Karpas-422 (cell line): ENCODE results near the gene KIT. TPM values are rescaled to one million over a fixed set of nuclear protein-coding genes. Genes with fewer than 3 reads are reported as not detected.

Experiments used
- DNase-seq: peaks from one replicate; pipeline ENCODE4 v3.0.0-alpha.2; 2015
- H2AFZ ChIP-seq: fragments of 200-600 bp; sonication (generic); 2 replicates; pipeline ENCODE4 v1.6.1; 2014; ENCODE audit warnings: antibody characterized with exemption, low read length, mixed read lengths
- H3K27ac ChIP-seq: fragments of 200-600 bp; sonication (generic); 2 replicates; pipeline ENCODE4 v1.5.1; 2014; ENCODE audit warnings: mild to moderate bottlenecking, low read length, moderate library complexity
- H3K27me3 ChIP-seq: fragments of 200-600 bp; sonication (generic); 2 replicates; pipeline ENCODE4 v1.6.1; 2014; ENCODE audit warnings: low read length, mixed read lengths
- H3K36me3 ChIP-seq: fragments of 200-600 bp; sonication (generic); 2 replicates; pipeline ENCODE4 v1.6.1; 2014; ENCODE audit warnings: low read length, mixed read lengths; ENCODE audit not compliant: insufficient read depth
- H3K4me1 ChIP-seq: fragments of 200-600 bp; sonication (generic); 2 replicates; pipeline ENCODE4 v1.6.1; 2014; ENCODE audit warnings: mild to moderate bottlenecking, low read length, mixed read lengths
- H3K4me2 ChIP-seq: fragments of 200-600 bp; sonication (generic); 2 replicates; pipeline ENCODE4 v1.6.1; 2014; ENCODE audit warnings: low read length, low read depth, mild to moderate bottlenecking; ENCODE audit not compliant: poor library complexity, severe bottlenecking
- H3K4me3 ChIP-seq: fragments of 200-600 bp; sonication (generic); 2 replicates; pipeline ENCODE4 v1.5.1; 2014; ENCODE audit warnings: mild to moderate bottlenecking, antibody characterized with exemption, low read length, mixed read lengths
- H3K79me2 ChIP-seq: fragments of 200-600 bp; sonication (generic); 2 replicates; pipeline ENCODE4 v1.6.1; 2014; ENCODE audit warnings: mild to moderate bottlenecking, low read length, mixed read lengths
- H3K9ac ChIP-seq: fragments of 200-600 bp; sonication (generic); 2 replicates; pipeline ENCODE4 v1.6.0; 2014; ENCODE audit warnings: low read length
- H3K9me2 ChIP-seq: fragments of 200-600 bp; sonication (generic), shearing (Covaris generic); replicated peaks from 2 replicates; pipeline ENCODE4 v1.6.0; 2014; ENCODE audit warnings: mild to moderate bottlenecking, low read length, moderate library complexity; ENCODE audit not compliant: insufficient read depth
- H3K9me3 ChIP-seq: fragments of 300-700, 200-600 bp; sonication (generic); 2 replicates; pipeline ENCODE4 v1.6.1; 2014; ENCODE audit warnings: low read length, mixed read lengths
- H4K20me1 ChIP-seq: fragments of 200-600 bp; sonication (generic); 2 replicates; pipeline ENCODE4 v1.6.1; 2014; ENCODE audit warnings: mild to moderate bottlenecking, antibody characterized with exemption, low read length, low read depth; ENCODE audit not compliant: insufficient read depth
- total RNA-seq: library from RNA; depleted of rRNA; stranded (reverse); fragments of >200 nt; shearing (Covaris generic); gene quantifications from 2 replicates; pipeline ENCODE4 v1.2.3, GENCODE V29; 2014; ENCODE audit warnings: low replicate concordance

KIT gene
- total RNA-seq, 1 experiment from 2014 or later = not detected

- Histone ChIP-seq H3K27ac (no peak overlapping the region), H3K79me2 (no peaks in the 10 kb centered on the region), H3K4me1 (no peaks in the 10 kb centered on the region), H3K9me2 (no peaks in the 10 kb centered on the region), H3K9me3 (no peaks in the 10 kb centered on the region), H3K36me3 (no peaks in the 10 kb centered on the region), H3K9ac (no peak overlapping the region), H4K20me1 (no peaks in the 10 kb centered on the region), H3K4me3 (no peak overlapping the region), H3K27me3 (no peaks in the 10 kb centered on the region), H2AFZ (no peak overlapping the region), H3K4me2 (no peak overlapping the region)
- DNase-seq = no peak
Observed at GRCh38 chr4:54696649-54697048, 38.9 kb downstream of the KIT start.

GRCh38 chr4:54700986-54701385 lies 43.2 kb downstream of the KIT start:
- Histone ChIP-seq H3K9me2 (no peaks in the 10 kb centered on the region), H4K20me1 (no peaks in the 10 kb centered on the region), H3K79me2 (no peaks in the 10 kb centered on the region), H3K9me3 (no peaks in the 10 kb centered on the region), H2AFZ (no peak overlapping the region), H3K36me3 (no peaks in the 10 kb centered on the region), H3K4me3 (no peak overlapping the region), H3K4me1 (no peaks in the 10 kb centered on the region), H3K9ac (no peak overlapping the region), H3K27ac (no peak overlapping the region), H3K27me3 (no peaks in the 10 kb centered on the region), H3K4me2 (no peak overlapping the region)
- no peak for DNase-seq

- Histone ChIP-seq H3K4me2 (no peak overlapping the region), H3K9ac (no peak overlapping the region), H3K4me1 (no peaks in the 10 kb centered on the region), H3K9me3 (no peaks in the 10 kb centered on the region), H3K27ac (no peak overlapping the region), H3K36me3 (no peaks in the 10 kb centered on the region), H3K9me2 (no peaks in the 10 kb centered on the region), H2AFZ (no peak overlapping the region), H4K20me1 (no peaks in the 10 kb centered on the region), H3K79me2 (no peaks in the 10 kb centered on the region), H3K4me3 (no peak overlapping the region), H3K27me3 (no peaks in the 10 kb centered on the region)
- DNase-seq = no peak
Observed at GRCh38 chr4:54703182-54703581, 45.4 kb downstream of the KIT start.

- no peaks in the 10 kb centered on the region for H3K9me2 ChIP-seq
- no peak overlapping the region for H3K27ac ChIP-seq
- H3K27me3 ChIP-seq = no peaks in the 10 kb centered on the region
- no peaks in the 10 kb centered on the region for H3K4me1 ChIP-seq
- no peak overlapping the region for H3K4me2 ChIP-seq
- H3K9ac ChIP-seq = no peak overlapping the region
- no peak overlapping the region for H3K4me3 ChIP-seq
- H4K20me1 ChIP-seq = no peaks in the 10 kb centered on the region
- H2AFZ ChIP-seq = no peak overlapping the region
- DNase-seq = no peak
- no peaks in the 10 kb centered on the region for H3K36me3 ChIP-seq
- H3K9me3 ChIP-seq = no peaks in the 10 kb centered on the region
- H3K79me2 ChIP-seq = no peaks in the 10 kb centered on the region
Observed at GRCh38 chr4:54707406-54707805, 49.6 kb downstream of the KIT start.

- Histone ChIP-seq H3K4me2 (no peak overlapping the region), H3K27me3 (no peaks in the 10 kb centered on the region), H3K36me3 (no peaks in the 10 kb centered on the region), H3K27ac (no peak overlapping the region), H3K9me3 (no peaks in the 10 kb centered on the region), H2AFZ (no peak overlapping the region), H4K20me1 (no peaks in the 10 kb centered on the region), H3K4me3 (no peak overlapping the region), H3K9ac (no peak overlapping the region), H3K4me1 (no peaks in the 10 kb centered on the region), H3K9me2 (no peaks in the 10 kb centered on the region), H3K79me2 (no peaks in the 10 kb centered on the region)
- no peak for DNase-seq
Observed at GRCh38 chr4:54708339-54709279, 50.9 kb downstream of the KIT start.

GRCh38 chr4:54709400-54709799 lies 51.6 kb downstream of the KIT start:
- H2AFZ ChIP-seq = no peak overlapping the region
- no peaks in the 10 kb centered on the region for H3K36me3 ChIP-seq
- no peak for DNase-seq
- H3K79me2 ChIP-seq = no peaks in the 10 kb centered on the region
- no peak overlapping the region for H3K4me2 ChIP-seq
- H3K27ac ChIP-seq = no peak overlapping the region
- H3K4me3 ChIP-seq = no peak overlapping the region
- no peak overlapping the region for H3K9ac ChIP-seq
- H3K9me3 ChIP-seq = no peaks in the 10 kb centered on the region
- no peaks in the 10 kb centered on the region for H3K27me3 ChIP-seq
- H3K9me2 ChIP-seq = no peaks in the 10 kb centered on the region
- no peaks in the 10 kb centered on the region for H4K20me1 ChIP-seq
- no peaks in the 10 kb centered on the region for H3K4me1 ChIP-seq

GRCh38 chr4:54712206-54712605 lies 54.4 kb downstream of the KIT start:
- Histone ChIP-seq H3K79me2 (no peaks in the 10 kb centered on the region), H3K36me3 (no peaks in the 10 kb centered on the region), H3K4me1 (no peaks in the 10 kb centered on the region), H3K27me3 (no peaks in the 10 kb centered on the region), H2AFZ (no peak overlapping the region), H3K9me2 (no peaks in the 10 kb centered on the region), H3K27ac (no peak overlapping the region), H3K4me3 (no peak overlapping the region), H3K4me2 (no peak overlapping the region), H3K9me3 (no peaks in the 10 kb centered on the region), H3K9ac (no peak overlapping the region), H4K20me1 (no peaks in the 10 kb centered on the region)
- no peak for DNase-seq

GRCh38 chr4:54714631-54715030 lies 56.9 kb downstream of the KIT start:
- H3K36me3 ChIP-seq = no peaks in the 10 kb centered on the region
- no peak overlapping the region for H2AFZ ChIP-seq
- H3K9me2 ChIP-seq = no peaks in the 10 kb centered on the region
- DNase-seq = no peak
- no peak overlapping the region for H3K4me2 ChIP-seq
- H3K4me3 ChIP-seq = no peak overlapping the region
- no peaks in the 10 kb centered on the region for H3K4me1 ChIP-seq
- H3K9me3 ChIP-seq = no peaks in the 10 kb centered on the region
- H3K27me3 ChIP-seq = no peaks in the 10 kb centered on the region
- H3K79me2 ChIP-seq = no peaks in the 10 kb centered on the region
- no peak overlapping the region for H3K9ac ChIP-seq
- no peak overlapping the region for H3K27ac ChIP-seq
- no peaks in the 10 kb centered on the region for H4K20me1 ChIP-seq
